Measurements from ENCODE around the gene JPT2.

DNA sequence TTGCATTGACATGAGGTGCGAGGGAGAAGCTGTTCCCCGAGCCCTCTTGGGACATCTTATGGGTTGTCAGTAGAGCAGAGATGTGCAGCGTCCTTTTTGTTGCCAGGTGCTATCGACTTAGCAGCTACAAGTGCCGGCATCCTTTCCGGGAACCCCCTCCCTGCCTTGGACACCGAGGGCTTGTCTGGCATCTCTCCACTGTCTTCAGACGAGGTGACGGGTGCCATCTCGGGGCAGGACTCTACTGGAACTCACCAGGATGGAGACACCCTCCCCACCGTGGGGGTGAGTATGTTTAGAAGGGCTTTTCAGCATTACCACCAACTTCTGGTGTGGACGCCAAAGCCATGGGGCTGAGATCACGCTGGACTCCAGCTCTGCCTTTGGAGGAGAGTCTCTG lies 11.8 kb upstream of the JPT2 start:
- TF ChIP-seq, protein P1, sequence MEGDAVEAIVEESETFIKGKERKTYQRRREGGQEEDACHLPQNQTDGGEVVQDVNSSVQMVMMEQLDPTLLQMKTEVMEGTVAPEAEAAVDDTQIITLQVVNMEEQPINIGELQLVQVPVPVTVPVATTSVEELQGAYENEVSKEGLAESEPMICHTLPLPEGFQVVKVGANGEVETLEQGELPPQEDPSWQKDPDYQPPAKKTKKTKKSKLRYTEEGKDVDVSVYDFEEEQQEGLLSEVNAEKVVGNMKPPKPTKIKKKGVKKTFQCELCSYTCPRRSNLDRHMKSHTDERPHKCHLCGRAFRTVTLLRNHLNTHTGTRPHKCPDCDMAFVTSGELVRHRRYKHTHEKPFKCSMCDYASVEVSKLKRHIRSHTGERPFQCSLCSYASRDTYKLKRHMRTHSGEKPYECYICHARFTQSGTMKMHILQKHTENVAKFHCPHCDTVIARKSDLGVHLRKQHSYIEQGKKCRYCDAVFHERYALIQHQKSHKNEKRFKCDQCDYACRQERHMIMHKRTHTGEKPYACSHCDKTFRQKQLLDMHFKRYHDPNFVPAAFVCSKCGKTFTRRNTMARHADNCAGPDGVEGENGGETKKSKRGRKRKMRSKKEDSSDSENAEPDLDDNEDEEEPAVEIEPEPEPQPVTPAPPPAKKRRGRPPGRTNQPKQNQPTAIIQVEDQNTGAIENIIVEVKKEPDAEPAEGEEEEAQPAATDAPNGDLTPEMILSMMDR (IDR thresholded peaks at IDR 0.05): no peak
- TF ChIP-seq POLR2A (IDR thresholded peaks at IDR 0.05) (no peak), POLR2AphosphoS5 (IDR thresholded peaks at IDR 0.05) (no peak)
